ES-I3 (cell line): ENCODE measurements around the gene TTC34.

Experiments
- H3K36me3 ChIP-seq: 2 replicates; pipeline ENCODE4 v1.6.1; 2013; ENCODE audit warnings: mild to moderate bottlenecking, low read length, control low read depth, moderate library complexity; ENCODE audit not compliant: insufficient read depth
- H3K4me1 ChIP-seq: 2 replicates; pipeline ENCODE4 v1.6.1; 2013; ENCODE audit warnings: mild to moderate bottlenecking, control low read depth, low read length; ENCODE audit not compliant: insufficient read depth
- H3K9ac ChIP-seq: 2 replicates; pipeline ENCODE4 v1.6.1; 2013; ENCODE audit warnings: low read depth, mild to moderate bottlenecking, low read length, moderate library complexity
- H3K9me3 ChIP-seq: 2 replicates; pipeline ENCODE4 v1.6.1; 2013; ENCODE audit warnings: mild to moderate bottlenecking, low read length, moderate library complexity; ENCODE audit not compliant: control insufficient read depth, insufficient read depth

Gene TTC34

DNA sequence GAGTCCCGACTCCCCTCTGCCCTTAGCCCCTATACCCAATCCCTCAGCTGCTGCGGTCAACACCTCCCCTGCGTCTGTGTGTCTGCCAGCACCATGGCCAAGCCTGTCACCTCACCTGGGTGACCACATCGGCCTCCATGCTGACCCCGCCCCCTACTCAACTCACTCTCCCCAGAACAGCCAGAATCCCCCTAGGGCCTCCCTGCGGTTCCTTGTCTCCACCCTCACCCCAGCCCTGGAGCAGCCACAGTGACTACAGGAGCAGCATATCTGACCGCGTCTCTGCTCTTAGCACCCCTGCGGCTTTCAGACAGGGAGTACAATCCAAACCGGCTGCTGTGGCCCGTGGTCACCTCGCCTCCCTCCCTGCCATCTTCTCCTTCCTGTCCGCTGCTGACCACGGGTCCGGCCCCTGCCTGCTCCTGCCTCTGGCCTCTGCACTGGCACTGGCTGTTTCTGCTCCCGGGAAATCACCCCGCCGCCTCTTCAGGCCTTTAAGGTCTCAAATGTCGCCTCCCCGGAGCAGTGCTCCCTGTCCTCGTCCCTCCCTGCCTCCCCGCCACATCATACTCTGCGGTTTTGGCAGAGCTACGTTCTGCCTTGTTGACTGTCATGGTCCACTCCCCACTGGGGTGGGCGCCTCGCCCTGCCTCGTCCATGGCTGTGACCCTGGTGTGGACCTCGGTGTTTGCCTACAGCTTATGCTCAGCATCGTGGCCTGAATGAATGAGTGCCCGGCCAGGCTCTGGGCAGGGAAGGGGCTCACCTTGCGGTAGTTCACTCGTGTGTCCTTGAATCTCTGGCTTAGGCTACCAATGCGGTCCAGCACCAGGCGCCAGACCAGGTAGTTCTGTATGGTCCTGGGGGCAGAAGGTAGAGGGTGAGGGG lies 203.8 kb downstream of the TTC34 start:
- Histone ChIP-seq H3K9me3 (no peaks in the 10 kb centered on the region; the same call in 1 of the 2 replicates), H3K4me1 (no peaks in the 10 kb centered on the region), H3K36me3 (no peaks in the 10 kb centered on the region), H3K9ac (no peak overlapping the region)

DNA sequence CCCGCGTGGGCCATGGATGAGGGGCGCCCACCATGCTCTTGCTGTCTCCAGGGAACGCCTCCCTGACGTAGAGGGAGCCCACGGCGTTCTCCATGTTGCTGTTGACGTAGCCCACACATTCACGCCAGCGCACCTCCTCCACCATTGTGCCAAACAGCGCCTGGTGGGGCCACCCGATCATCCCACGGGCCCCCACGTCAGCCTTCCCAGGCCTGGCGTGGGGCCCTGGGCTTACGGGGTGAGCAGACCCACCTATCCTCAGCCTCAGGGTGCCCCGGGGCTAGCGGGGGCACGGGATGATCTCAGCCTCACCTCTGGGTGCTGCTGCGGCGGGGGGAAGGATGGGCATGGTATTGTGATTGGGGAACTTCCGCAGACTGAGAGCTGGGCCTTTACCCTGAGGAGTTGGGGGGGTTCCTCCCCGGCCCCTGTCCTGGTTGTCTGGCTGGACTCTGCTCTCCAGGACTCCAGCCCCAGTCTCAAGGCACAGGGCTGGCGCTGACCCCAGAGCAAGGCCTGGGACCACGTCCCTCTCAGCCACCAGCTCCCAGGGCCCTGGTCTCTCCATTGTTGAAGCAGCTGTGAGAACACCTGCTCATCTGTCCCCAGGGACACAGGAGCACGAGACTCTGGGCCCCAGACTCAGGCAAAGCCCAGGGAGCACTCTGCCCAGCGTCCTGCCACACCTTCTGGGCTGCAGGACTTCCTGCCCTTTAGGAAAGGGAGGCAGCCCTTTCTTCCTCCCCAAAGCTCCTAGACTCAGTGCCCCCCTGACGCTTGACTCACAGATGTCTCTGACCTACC lies 204.8 kb downstream of the TTC34 start:
- H3K4me1 ChIP-seq: no peaks in the 10 kb centered on the region
- no peak overlapping the region for H3K9ac ChIP-seq
- no peaks in the 10 kb centered on the region; the same call in 1 of the 2 replicates for H3K9me3 ChIP-seq
- H3K36me3 ChIP-seq: no peaks in the 10 kb centered on the region

DNA sequence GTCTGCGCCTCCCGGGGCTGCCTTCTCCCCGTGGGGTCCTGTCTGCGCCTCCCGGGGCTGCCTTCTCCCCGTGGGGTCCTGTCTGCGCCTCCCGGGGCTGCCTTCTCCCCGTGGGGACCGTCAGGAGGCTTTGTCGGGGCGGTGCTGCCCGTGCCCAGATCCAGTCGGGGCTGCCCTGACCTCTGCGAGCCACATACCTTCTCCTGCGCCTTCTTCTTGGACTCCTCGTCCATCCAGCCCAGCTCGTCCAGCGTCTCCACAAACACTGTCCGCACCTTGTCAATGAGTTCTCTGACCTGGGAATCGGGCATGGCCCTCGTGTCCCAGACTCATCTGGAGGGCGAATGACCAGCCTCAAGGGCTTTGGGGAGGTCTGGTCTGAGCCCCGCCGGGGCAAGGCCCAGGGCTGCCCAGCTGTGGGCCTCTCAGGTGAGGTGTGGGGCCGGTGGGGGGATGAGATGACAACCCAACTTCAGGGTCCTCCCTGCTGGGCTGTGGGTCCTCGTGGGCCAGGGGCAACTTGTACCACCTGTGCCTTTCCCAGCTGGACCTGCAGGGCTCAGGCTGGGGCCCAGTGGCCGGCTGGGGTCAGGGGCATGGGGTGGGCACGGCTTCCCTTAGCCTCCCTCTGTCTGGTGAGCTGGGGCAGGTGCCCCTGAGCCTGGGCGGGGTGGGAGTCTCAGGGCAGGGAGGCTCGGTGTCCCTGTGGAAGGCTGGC lies 205.5 kb downstream of the TTC34 start:
- no peaks in the 10 kb centered on the region; the same call in 1 of the 2 replicates for H3K9me3 ChIP-seq
- H3K4me1 ChIP-seq: no peaks in the 10 kb centered on the region
- H3K9ac ChIP-seq: no peak overlapping the region
- no peaks in the 10 kb centered on the region for H3K36me3 ChIP-seq

DNA sequence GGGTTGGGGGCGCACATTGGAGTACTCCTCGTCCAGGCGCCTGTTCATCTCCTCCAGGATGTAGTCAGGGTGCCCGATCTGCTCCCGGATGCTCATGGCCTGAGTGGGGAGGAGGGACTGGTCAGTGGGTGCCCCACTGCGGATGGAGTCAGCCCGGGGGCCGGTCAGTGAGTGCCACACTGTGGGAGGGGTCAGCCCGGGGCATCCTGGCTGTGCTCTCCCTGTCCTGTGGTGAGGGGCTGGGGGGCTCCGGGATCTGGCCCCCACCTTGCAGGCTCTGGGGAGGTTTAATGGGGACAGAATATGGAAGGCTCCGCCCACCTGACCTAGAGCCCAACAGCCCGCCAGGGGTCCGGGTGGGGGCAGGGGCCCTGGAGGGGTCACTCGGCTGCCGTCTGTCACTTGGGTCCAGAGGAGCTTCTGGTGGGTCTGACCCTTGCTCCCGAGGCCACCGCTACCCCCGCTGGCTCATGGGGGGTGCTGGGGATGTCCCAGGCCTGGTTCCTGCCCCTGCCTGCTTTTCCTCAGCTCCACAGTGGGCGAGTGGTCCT lies 206.2 kb downstream of the TTC34 start:
- no peaks in the 10 kb centered on the region; the same call in 1 of the 2 replicates for H3K9me3 ChIP-seq
- no peaks in the 10 kb centered on the region for H3K36me3 ChIP-seq
- H3K9ac ChIP-seq: no peak overlapping the region
- no peaks in the 10 kb centered on the region for H3K4me1 ChIP-seq

DNA sequence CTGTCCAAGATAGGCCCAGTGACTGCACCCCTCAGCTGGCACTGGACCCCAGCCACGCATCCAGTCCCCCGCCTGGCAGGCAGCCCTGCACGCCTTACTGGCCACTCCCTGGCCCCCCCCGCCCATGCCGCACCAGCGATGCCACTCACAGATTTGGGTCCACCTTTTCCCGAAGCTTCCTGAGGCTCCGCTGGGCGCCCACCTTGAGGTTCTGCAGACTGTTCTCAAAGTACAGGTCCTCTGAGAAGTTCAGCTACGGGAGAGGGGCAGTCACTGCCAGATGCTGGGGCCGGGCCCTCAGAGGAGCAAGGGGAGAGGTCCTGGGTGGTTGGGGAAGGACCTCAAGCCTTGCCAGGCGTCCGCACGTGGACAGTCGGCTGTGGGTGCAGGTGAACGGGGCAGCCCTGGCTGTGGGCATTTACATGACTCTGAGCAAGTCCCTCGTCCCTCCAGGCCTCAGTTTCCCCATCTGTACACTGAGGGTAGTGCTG lies 206.8 kb downstream of the TTC34 start:
- Histone ChIP-seq H3K36me3 (no peaks in the 10 kb centered on the region), H3K9ac (no peak overlapping the region), H3K4me1 (no peaks in the 10 kb centered on the region), H3K9me3 (no peaks in the 10 kb centered on the region; the same call in 1 of the 2 replicates)

DNA sequence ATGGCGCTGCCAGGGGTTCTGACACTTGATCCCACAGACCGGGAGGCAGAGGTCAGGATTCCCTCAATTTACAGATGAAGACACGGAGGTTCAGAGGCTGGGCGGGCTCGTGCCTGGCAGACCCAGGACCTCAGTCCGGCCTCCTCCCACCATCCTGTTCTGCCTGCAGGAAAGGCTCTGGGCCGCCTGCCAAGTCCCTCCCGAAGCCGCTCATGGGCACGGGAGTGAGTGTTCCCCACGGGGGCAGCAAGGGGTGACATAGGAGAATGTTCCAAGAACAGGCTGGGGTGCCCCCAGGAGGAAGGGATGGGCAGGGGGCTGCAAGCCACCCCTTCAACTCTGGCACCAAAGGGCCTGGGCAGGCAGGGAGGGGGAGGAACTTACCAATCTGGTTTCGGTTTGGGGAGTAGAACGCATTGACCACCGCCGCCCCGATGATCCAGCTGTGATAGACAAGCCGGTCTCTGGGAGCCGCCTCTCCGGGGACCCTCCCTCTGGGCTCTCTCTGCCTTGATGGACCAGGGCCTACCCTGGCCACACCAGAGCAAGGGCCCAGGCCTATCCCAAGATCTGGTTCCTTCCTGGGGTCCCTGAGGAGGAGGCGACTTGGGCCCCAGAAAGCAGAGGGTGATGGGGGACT lies 207.4 kb downstream of the TTC34 start:
- Histone ChIP-seq H3K36me3 (no peaks in the 10 kb centered on the region), H3K4me1 (no peaks in the 10 kb centered on the region), H3K9ac (no peak overlapping the region), H3K9me3 (no peaks in the 10 kb centered on the region; the same call in 1 of the 2 replicates)

DNA sequence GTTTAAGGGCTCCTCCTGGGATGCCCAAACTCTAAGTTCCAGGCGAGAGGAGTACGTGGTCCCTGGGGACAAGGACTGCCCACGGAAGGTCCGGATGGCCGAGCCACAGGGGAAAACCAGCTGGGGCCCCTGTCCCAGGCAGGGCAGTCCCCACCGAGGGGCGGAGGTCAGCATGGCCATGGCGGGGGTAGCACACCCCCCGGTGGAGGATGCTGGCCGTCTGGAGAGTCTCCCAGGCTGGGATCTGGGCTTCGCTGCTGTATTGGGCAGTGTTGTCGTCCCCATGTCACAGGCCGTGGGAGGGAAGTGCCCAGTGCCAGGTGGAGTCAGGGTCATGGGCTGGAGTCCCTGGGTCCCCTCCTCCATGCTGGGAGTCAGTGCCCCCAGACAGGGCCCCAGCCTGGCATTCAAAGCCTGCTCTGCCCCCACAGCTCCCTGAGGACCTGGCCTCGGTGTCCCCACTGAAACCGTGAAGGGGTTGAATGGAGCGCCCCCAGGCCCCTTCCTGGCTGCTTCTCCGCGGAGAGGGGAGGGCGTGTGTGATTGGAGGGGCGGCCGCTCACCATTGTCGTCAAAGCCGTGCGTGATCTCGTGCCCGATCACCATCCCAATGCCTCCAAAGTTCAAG lies 208.1 kb downstream of the TTC34 start:
- H3K36me3 ChIP-seq: no peaks in the 10 kb centered on the region
- H3K9ac ChIP-seq: no peak overlapping the region
- no peaks in the 10 kb centered on the region for H3K4me1 ChIP-seq
- no peaks in the 10 kb centered on the region; the same call in 1 of the 2 replicates for H3K9me3 ChIP-seq

DNA sequence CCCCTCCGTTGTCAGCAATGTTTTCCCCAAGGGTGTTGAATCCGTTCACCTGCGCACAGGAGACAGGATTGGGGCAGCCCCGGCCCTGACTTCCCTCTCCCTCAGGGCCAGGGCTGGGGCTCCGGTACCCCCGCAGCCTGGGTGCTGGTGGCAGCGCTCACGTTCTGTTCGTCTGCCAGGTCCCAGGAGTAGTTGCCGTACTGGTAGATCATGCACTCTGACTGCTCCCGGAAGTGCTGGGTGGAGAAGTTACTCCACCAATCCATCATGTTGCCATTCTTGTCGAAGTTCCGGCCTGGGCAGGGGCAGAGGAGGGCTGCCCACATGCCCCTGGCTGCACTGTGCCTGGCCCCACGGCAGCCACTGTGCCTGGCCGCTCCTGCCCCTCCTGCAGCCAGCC lies 208.8 kb downstream of the TTC34 start:
- no peak overlapping the region for H3K9ac ChIP-seq
- no peaks in the 10 kb centered on the region for H3K9me3 ChIP-seq
- no peaks in the 10 kb centered on the region for H3K4me1 ChIP-seq
- no peaks in the 10 kb centered on the region for H3K36me3 ChIP-seq

DNA sequence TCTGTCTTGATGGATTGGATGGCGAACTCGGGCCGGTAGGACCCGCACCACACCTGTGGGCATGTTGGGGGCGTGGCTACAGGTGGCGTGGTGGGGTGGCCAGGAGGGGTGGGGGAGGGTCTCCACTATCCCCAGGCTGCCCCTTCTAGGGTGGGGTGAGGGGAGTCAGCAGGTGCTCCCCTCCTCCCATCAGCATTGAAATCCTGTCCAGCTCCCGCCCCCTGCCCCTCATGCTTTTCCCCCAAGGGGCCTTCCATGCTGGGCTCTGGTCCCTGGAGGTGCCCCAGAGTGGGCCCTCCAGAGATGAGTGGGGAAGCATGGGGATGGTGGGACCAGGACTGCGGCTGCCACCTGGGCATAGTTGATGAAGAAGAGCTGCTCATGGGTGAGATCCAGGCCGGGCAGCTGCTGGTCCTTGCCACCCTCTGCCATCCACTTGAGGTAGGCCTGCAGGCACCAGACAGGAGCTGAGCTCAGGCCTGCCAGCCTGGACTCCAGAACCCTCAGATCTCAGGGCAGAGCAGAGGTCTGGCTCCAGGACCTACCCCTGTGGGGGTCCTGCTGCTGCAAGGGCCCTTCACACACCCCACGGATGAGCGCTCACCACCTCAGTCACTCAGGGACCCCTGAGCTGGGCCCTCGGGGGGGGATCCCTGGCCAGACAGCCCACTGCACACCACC lies 209.8 kb downstream of the TTC34 start:
- no peaks in the 10 kb centered on the region for H3K9me3 ChIP-seq
- no peaks in the 10 kb centered on the region for H3K36me3 ChIP-seq
- no peak overlapping the region for H3K9ac ChIP-seq
- H3K4me1 ChIP-seq: no peaks in the 10 kb centered on the region

DNA sequence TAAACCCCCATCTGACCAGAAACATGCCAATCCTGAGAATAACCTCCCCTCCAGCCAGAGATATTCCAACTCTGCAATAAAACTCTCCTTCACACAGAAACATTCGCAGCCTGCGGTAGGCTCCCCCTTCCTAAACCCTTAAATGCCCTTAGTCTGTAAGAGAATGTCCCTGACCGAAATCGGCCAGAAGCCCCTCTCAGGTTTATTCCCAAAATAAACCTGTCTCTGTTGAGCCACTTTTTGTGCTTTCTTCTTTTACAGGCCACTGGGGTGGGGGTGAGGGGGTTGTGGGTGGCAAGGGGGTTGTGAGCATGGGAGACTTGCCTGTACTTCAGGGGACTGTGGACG lies 210.3 kb downstream of the TTC34 start:
- Histone ChIP-seq H3K9ac (no peak overlapping the region), H3K4me1 (no peaks in the 10 kb centered on the region), H3K36me3 (no peaks in the 10 kb centered on the region), H3K9me3 (no peaks in the 10 kb centered on the region)

DNA sequence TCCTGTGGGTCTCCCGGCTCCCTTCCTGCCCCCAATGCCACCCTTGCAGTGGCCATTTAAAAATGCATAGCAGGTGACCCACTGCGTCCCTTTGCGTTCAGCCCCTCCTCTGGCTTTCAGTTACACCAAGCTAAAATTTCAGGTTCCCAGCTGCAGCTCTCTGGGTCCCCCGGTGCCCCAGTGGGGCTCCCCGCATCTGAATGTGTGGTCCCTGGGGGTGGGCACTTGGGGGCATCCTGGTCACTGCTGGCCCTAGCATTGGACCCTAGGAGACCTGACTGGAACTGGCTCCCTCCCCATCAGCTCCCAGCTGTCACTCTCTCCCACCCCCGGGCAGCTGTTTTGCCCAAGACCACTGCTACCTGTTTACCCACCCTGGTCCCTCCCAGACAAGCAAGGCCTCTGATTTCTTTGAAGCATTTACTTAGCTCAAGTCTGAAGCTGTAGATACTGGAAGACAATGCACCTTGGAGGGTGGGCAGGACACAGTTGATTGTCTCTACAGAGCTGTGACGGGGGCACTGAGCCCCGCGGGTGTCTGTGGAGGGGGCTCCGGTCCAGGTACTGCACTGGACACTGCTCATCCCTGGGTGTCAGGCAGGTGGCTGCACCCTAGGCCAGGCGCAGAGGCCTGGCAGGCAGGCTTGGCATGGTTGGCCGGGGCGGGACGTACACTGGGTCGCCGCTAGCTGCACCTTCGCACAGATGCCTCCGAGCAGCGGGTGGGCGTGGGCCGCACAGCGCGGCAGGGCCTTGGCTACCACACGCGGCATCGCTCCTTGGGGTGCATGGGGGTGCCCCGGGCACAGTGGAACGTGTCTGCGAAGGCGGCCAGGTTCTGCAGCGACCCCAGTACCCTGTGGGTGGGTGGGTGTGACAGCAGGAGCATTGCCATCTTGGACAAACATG lies 211.0 kb downstream of the TTC34 start:
- Histone ChIP-seq H3K36me3 (no peaks in the 10 kb centered on the region), H3K9me3 (no peaks in the 10 kb centered on the region), H3K9ac (no peak overlapping the region), H3K4me1 (no peaks in the 10 kb centered on the region)
